ENCODE results near the gene RGS21.

RGS21 gene

DNA sequence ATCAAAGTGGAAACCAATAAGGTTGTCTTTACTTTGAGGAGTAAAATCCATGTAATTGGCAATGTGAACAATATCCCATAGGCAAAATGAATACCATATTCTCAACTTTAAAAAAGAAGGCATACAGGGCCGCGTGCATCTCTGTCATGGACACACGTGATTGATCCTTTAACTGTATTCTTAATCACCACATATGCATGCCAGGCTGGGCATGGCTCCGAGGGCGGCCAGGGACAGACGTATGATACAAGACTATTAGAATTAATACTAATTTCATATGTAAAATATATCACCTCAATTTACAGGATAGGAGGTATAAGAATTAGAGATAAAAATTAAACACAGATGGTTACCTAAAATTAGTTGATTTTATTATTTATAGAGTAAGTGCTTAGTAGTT, 11.2 kb downstream of the RGS21 start:
- Histone ChIP-seq H3K4me3 (replicated peaks; ENCODE audit: insufficient read depth, low read length) (no peak overlapping the region), H3K27me3 (ENCODE audit: insufficient read depth, poor library complexity, severe bottlenecking) (no peaks in the 10 kb centered on the region), H3K27ac (replicated peaks) (no peak overlapping the region)
- DNase-seq (ENCODE audit: low read depth in 1 of 2, low spot score in 1 of 2), result no peak
- TF ChIP-seq CTCF (IDR thresholded peaks at IDR 0.05; ENCODE audit: insufficient read depth, low read length), result no peak
- TF ChIP-seq, protein P1, sequence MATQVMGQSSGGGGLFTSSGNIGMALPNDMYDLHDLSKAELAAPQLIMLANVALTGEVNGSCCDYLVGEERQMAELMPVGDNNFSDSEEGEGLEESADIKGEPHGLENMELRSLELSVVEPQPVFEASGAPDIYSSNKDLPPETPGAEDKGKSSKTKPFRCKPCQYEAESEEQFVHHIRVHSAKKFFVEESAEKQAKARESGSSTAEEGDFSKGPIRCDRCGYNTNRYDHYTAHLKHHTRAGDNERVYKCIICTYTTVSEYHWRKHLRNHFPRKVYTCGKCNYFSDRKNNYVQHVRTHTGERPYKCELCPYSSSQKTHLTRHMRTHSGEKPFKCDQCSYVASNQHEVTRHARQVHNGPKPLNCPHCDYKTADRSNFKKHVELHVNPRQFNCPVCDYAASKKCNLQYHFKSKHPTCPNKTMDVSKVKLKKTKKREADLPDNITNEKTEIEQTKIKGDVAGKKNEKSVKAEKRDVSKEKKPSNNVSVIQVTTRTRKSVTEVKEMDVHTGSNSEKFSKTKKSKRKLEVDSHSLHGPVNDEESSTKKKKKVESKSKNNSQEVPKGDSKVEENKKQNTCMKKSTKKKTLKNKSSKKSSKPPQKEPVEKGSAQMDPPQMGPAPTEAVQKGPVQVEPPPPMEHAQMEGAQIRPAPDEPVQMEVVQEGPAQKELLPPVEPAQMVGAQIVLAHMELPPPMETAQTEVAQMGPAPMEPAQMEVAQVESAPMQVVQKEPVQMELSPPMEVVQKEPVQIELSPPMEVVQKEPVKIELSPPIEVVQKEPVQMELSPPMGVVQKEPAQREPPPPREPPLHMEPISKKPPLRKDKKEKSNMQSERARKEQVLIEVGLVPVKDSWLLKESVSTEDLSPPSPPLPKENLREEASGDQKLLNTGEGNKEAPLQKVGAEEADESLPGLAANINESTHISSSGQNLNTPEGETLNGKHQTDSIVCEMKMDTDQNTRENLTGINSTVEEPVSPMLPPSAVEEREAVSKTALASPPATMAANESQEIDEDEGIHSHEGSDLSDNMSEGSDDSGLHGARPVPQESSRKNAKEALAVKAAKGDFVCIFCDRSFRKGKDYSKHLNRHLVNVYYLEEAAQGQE (IDR thresholded peaks at IDR 0.05; ENCODE audit: insufficient replicate concordance, low read depth), result no peak
- TF ChIP-seq GABPA (IDR thresholded peaks at IDR 0.05; ENCODE audit: low read depth), result no peak
- TF ChIP-seq POLR2AphosphoS5 (IDR thresholded peaks at IDR 0.05; ENCODE audit: low read depth), result no peak
- TF ChIP-seq SPI1 (IDR thresholded peaks at IDR 0.05; ENCODE audit: borderline replicate concordance, low read depth), result no peak

- H3K4me3 ChIP-seq (replicated peaks; ENCODE audit: insufficient read depth, low read length), result no peak overlapping the region
- H3K27me3 ChIP-seq (ENCODE audit: insufficient read depth, poor library complexity, severe bottlenecking), result no peaks in the 10 kb centered on the region
- H3K27ac ChIP-seq (replicated peaks), result no peak overlapping the region
- no peak for DNase-seq (ENCODE audit: low read depth in 1 of 2, low spot score in 1 of 2)
- TF ChIP-seq GABPA (IDR thresholded peaks at IDR 0.05; ENCODE audit: low read depth) (no peak), CTCF (IDR thresholded peaks at IDR 0.05; ENCODE audit: insufficient read depth, low read length) (no peak), POLR2AphosphoS5 (IDR thresholded peaks at IDR 0.05; ENCODE audit: low read depth) (no peak), SPI1 (IDR thresholded peaks at IDR 0.05; ENCODE audit: borderline replicate concordance, low read depth) (no peak)
- TF ChIP-seq, protein P1 (IDR thresholded peaks at IDR 0.05; ENCODE audit: insufficient replicate concordance, low read depth), result no peak
Measured at GRCh38 chr1:192342842-192343241, 26.1 kb downstream of the RGS21 start.

GRCh38 chr1:192343344-192343743, 26.6 kb downstream of the RGS21 start:
- no peak for DNase-seq (ENCODE audit: low read depth in 1 of 2, low spot score in 1 of 2)
- Histone ChIP-seq H3K27me3 (ENCODE audit: insufficient read depth, poor library complexity, severe bottlenecking) (no peaks in the 10 kb centered on the region), H3K4me3 (replicated peaks; ENCODE audit: insufficient read depth, low read length) (no peak overlapping the region), H3K27ac (replicated peaks) (no peak overlapping the region)
- TF ChIP-seq, protein P1 (IDR thresholded peaks at IDR 0.05; ENCODE audit: insufficient replicate concordance, low read depth), result no peak
- no peak for TF ChIP-seq GABPA (IDR thresholded peaks at IDR 0.05; ENCODE audit: low read depth)
- no peak for TF ChIP-seq SPI1 (IDR thresholded peaks at IDR 0.05; ENCODE audit: borderline replicate concordance, low read depth)
- TF ChIP-seq CTCF (IDR thresholded peaks at IDR 0.05; ENCODE audit: insufficient read depth, low read length), result no peak

Data from HL-60 (cell line).